Heart left ventricle (tissue), 16 donors: ENCODE measurements around the gene ADAMTS18. TPM values are rescaled to one million over a fixed set of nuclear protein-coding genes. Genes with fewer than 3 reads are reported as not detected.

Experiments used
- ATAC-seq, 4 donors: fragments of 200-7000 bp; cut with Tn5 transposase; one replicate each; pipeline ENCODE4 v1.9.1; 2020 to 2022; ENCODE audit warnings: moderate library complexity in 4 of 4, mild to moderate bottlenecking in 3 of 4, moderate number of reproducible peaks in 1 of 4
- DNase-seq, 5 donors: peaks; one replicate each; pipeline ENCODE4 v3.0.0-alpha.2; 2020
- H3K27ac ChIP-seq, 12 donors: fragments of 200-600 bp; sonication (generic) in 4 of 12; one replicate each; pipeline versions ENCODE4 v1.5.0 to v1.8.0; 2016 to 2022; ENCODE audit warnings: mild to moderate bottlenecking in 2 of 12
- H3K27me3 ChIP-seq, 9 donors: fragments of 200-600 bp; sonication (generic) in 2 of 9; one replicate each; pipeline versions ENCODE4 v1.5.1 to v1.8.0; 2016 to 2022; ENCODE audit warnings: mild to moderate bottlenecking in 3 of 9
- H3K36me3 ChIP-seq, 9 donors: fragments of 200-600 bp; sonication (generic) in 2 of 9; one replicate each; pipeline versions ENCODE4 v1.5.0 to v1.8.0; 2018 to 2022; ENCODE audit warnings: mild to moderate bottlenecking in 2 of 9
- H3K4me1 ChIP-seq, 12 donors: fragments of 200-600 bp; sonication (generic) in 4 of 12; one replicate each; pipeline versions ENCODE4 v1.5.0 to v1.8.0; 2016 to 2022; ENCODE audit warnings: mild to moderate bottlenecking in 3 of 12
- H3K4me3 ChIP-seq, 12 donors: fragments of 200-600 bp; sonication (generic) in 4 of 12; one replicate each; pipeline versions ENCODE4 v1.5.0 to v1.8.0; 2017 to 2022; ENCODE audit warnings: mild to moderate bottlenecking in 9 of 12, moderate library complexity in 4 of 12
- H3K9me3 ChIP-seq, 12 donors: fragments of 200-600 bp; sonication (generic) in 4 of 12; one replicate each; pipeline versions ENCODE4 v1.5.0 to v1.8.0; 2016 to 2022; ENCODE audit warnings: mild to moderate bottlenecking in 1 of 12
- CTCF ChIP-seq, 12 donors: fragments of 200-600 bp; sonication (generic) in 4 of 12; IDR thresholded peaks; one replicate each; pipeline versions ENCODE4 v1.5.0 to v1.8.0; 2018 to 2022; ENCODE audit warnings: antibody characterized with exemption in 12 of 12, mild to moderate bottlenecking in 5 of 12
- POLR2A ChIP-seq, 2 donors: fragments of 450-650 bp; IDR thresholded peaks; one replicate each; pipeline ENCODE4 v1.6.1; 2017; ENCODE audit warnings: antibody characterized with exemption in 2 of 2, mild to moderate bottlenecking in 2 of 2, moderate library complexity in 2 of 2
- WGBS, 4 donors: extraction: QIAGEN DNeasy Blood & Tissue Kit in 2 of 4; methylation state at CpG; one replicate each; pipeline versions ENCODE4 v1.1.5 to v1.1.7; 2013 to 2018; 5-methylcytosine and 5-hydroxymethylcytosine counted together
- intact Hi-C, 10 donors: fragments of 100-400 bp; cut with DNase I; formaldehyde crosslinking; loops; one replicate each; pipeline versions ENCODE4 v1.11.1 to v1.14.2; 2022
- polyA plus RNA-seq, 2 donors: library from polyadenylated mRNA; stranded (reverse); fragments of 200-250 nt; gene quantifications; one replicate each; pipeline ENCODE4 v1.2.3, GENCODE V29; 2013
- total RNA-seq, 9 donors: library from RNA; depleted of rRNA in 2 of 9; stranded (reverse); fragments of >200 nt in 2 of 9; fragmentation: NEBNext Ultra II Directional in 3 of 9; extraction: Animal tissue kit (Norgen Biotek cat#: 25700) in 3 of 9; gene quantifications; one replicate each; pipeline versions ENCODE4 v1.1.0 to v1.2.4, GENCODE V29; 2016 to 2023
- donor health status: ischemic (EF 13 %, LVEDD 7.1; RV severe dilation, severe dysfunction).
- donor health status: healthy with polysubstance abuse.
- donor health status: DM: no; HTN: yes; CAD: no.
- donor health status: DM: no; HTN: no; CAD: no.
- donor health status: ischemic (EF 25% LVEDD 6.9; RV normal size, moderate dysfunction).
- donor health status: ischemic (EF 25% LVEDD 5.7; RV mildly dilated, moderate dysfunction).
- donor health status: healthy.
- donor health status: DM: yes; HTN: yes; CAD: no.
- donor health status: ischemic (EF 35%, LVEDD 5.7; RV mildly dilated, moderate dysfunction).
- donor health status: nonischemic (EF 11% LVEDD 7.7; RV severe dilation, severe dysfunction).
- donor health status: DM: yes; HTN: yes; CAD: no.
- donor health status: PGD.
- donor health status: ischemic (EF 29% LVEDD 5.4; RV normal size, mild dysfunction).
- donor health status: nonischemic (EF 23%, LVEDD 6.1; RV moderate dilation, normal function).

The ADAMTS18 gene
- total and polyA plus RNA-seq, 11 donors = 0.10 to 0.69 (median 0.14) TPM; not detected in 8

DNA sequence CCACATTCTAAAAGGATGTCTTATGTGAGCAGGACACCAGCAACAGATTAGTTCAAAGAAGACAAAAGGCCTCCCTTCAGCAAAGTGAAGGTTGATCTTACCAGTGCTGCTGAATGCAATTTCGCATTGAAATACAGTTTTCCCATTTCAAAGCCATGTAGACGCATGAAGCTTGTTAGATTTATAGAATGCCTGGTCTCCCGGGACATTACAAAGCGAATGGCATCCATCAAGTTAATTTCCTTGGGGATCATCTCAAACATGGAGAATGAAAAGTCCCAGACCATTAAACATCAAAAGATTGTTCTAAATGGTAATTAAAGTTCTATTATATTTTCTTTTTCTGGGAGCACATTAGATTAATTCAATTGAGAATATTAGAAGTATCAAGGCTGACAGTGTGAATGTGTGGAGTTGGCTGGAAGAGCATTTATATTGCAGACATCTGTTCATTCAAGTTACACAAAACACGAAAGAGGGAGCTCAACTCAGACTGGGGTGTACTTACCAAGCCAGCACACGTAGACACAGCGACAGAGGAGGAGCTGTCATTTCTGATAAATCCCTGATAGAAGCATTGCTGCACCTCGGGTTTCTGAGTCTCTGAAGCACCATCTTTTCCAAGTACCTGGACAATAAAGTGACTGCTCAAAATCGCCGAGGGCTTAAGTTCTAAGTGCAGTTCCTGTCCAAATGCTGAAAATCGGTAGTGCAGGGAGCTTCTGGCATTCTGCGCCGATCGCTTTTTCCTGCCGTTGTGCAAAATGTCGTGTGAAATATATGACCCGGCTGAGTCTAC lies 3.8 kb downstream of the ADAMTS18 start:
- H3K36me3 ChIP-seq = no peaks in the 10 kb centered on the region
- H3K27me3 ChIP-seq = peaks cover 4 to 64% (median 31%) of the 10 kb centered on the region in 9 donors
- intact Hi-C loops = loop anchor here in 2 of 10 donors (10.0 kb wide), 1 partner anchor 154 kb away; no protein-coding TSS in a partner anchor
- TF ChIP-seq POLR2A (IDR thresholded peaks at IDR 0.05) (no peak), CTCF (IDR thresholded peaks at IDR 0.05) (no peak)
- ATAC-seq = no peak
- H3K9me3 ChIP-seq = no peaks in the 10 kb centered on the region
- 57 to 65% (median 62%) methylated on average over 17 of the region's 17 CpGs for WGBS, 4 donors
- peaks cover 0 to 9% (median 0%) of the 10 kb centered on the region in 12 donors for H3K4me1 ChIP-seq
- H3K4me3 ChIP-seq = no peak overlapping the region
- no peak overlapping the region for H3K27ac ChIP-seq
- DNase-seq = no peak

- intact Hi-C loops = loop anchor here in 2 of 10 donors (10.0 kb wide), 1 partner anchor 154 kb away; no protein-coding TSS in a partner anchor
- peaks cover 0 to 9% (median 0%) of the 10 kb centered on the region in 12 donors for H3K4me1 ChIP-seq
- TF ChIP-seq POLR2A (IDR thresholded peaks at IDR 0.05) (no peak), CTCF (IDR thresholded peaks at IDR 0.05) (no peak)
- H3K9me3 ChIP-seq = no peaks in the 10 kb centered on the region
- no peaks in the 10 kb centered on the region for H3K36me3 ChIP-seq
- 92 to 94% (median 93%) methylated on average over 4 of the region's 4 CpGs for WGBS, 4 donors
- H3K27ac ChIP-seq = no peak overlapping the region
- ATAC-seq = no peak
- no peak overlapping the region for H3K4me3 ChIP-seq
- no peak for DNase-seq
- H3K27me3 ChIP-seq = peaks cover 4 to 60% (median 29%) of the 10 kb centered on the region in 9 donors
Observed at GRCh38 chr16:77430360-77430759, 4.5 kb downstream of the ADAMTS18 start.

- H3K27me3 ChIP-seq = peaks cover 0 to 15% (median 0%) of the 10 kb centered on the region in 9 donors
- intact Hi-C loops = no loop called here
- DNase-seq = no peak
Observed at GRCh38 chr16:77424871-77425604, 9.8 kb downstream of the ADAMTS18 start.

More at GRCh38 chr16:77424871-77425604, 9.8 kb downstream of the ADAMTS18 start:
- no peaks in the 10 kb centered on the region for H3K36me3 ChIP-seq
- no peaks in the 10 kb centered on the region for H3K9me3 ChIP-seq
- H3K4me1 ChIP-seq = no peaks in the 10 kb centered on the region
- no peak overlapping the region for H3K27ac ChIP-seq
- WGBS, 4 donors = 85 to 91% (median 89%) methylated on average over 10 of the region's 10 CpGs
- ATAC-seq = no peak
- TF ChIP-seq POLR2A (IDR thresholded peaks at IDR 0.05) (no peak), CTCF (IDR thresholded peaks at IDR 0.05) (no peak)
- H3K4me3 ChIP-seq = no peak overlapping the region
